Hepatocyte (in vitro differentiated cells): Measurements from ENCODE around the gene ALDH3A1. TPM values are rescaled to one million over a fixed set of nuclear protein-coding genes. Genes with fewer than 3 reads are reported as not detected.

Source experiments
- DNase-seq: peaks from one replicate; pipeline ENCODE4 v3.0.0-alpha.2; 2016; ENCODE audit warnings: low spot score
- H2AFZ ChIP-seq: fragments of 200-600 bp; sonication (generic); 2 replicates; pipeline ENCODE4 v1.6.0; 2016; ENCODE audit warnings: antibody characterized with exemption, mild to moderate bottlenecking
- H3K27ac ChIP-seq: fragments of 200-600 bp; sonication (generic); 2 replicates; pipeline ENCODE4 v1.5.1; 2016; ENCODE audit warnings: mild to moderate bottlenecking
- H3K27me3 ChIP-seq: fragments of 200-600 bp; sonication (generic); 2 replicates; pipeline ENCODE4 v1.6.1; 2016
- H3K36me3 ChIP-seq: fragments of 200-600 bp; sonication (generic); replicated peaks from 2 replicates; pipeline ENCODE4 v1.5.1; 2016; ENCODE audit warnings: low read depth; ENCODE audit not compliant: insufficient read depth
- H3K4me1 ChIP-seq: fragments of 200-600 bp; sonication (generic); 2 replicates; pipeline ENCODE4 v1.5.1; 2016; ENCODE audit warnings: mild to moderate bottlenecking, moderate library complexity; ENCODE audit not compliant: insufficient read depth
- H3K4me2 ChIP-seq: fragments of 200-600 bp; sonication (generic); 2 replicates; pipeline ENCODE4 v1.6.0; 2016
- H3K4me3 ChIP-seq: fragments of 200-600 bp; sonication (generic); 2 replicates; pipeline ENCODE4 v1.5.1; 2016; ENCODE audit warnings: mild to moderate bottlenecking
- H3K79me2 ChIP-seq: fragments of 200-600 bp; sonication (generic); 2 replicates; pipeline ENCODE4 v1.6.0; 2017; ENCODE audit warnings: mild to moderate bottlenecking
- H3K9me2 ChIP-seq: fragments of 200-600 bp; sonication (generic); replicated peaks from 2 replicates; pipeline ENCODE4 v1.6.0; 2017; ENCODE audit warnings: mild to moderate bottlenecking; ENCODE audit not compliant: insufficient read depth
- H3K9me3 ChIP-seq: fragments of 200-600 bp; sonication (generic); 2 replicates; pipeline ENCODE4 v1.5.1; 2016; ENCODE audit warnings: low read depth, mild to moderate bottlenecking
- H4K20me1 ChIP-seq: fragments of 200-600 bp; sonication (generic); 2 replicates; pipeline ENCODE4 v1.6.0; 2016; ENCODE audit warnings: mild to moderate bottlenecking; ENCODE audit not compliant: insufficient read depth, poor library complexity, severe bottlenecking
- EZH2 ChIP-seq: fragments of 200-600 bp; sonication (generic); IDR thresholded peaks from 2 replicates; pipeline ENCODE4 v1.6.1; 2016; ENCODE audit warnings: antibody characterized with exemption, mild to moderate bottlenecking, borderline replicate concordance
- EZH2phosphoT487 ChIP-seq: fragments of 200-600 bp; sonication (generic); IDR thresholded peaks from one replicate; pipeline ENCODE4 v1.6.1; 2018; ENCODE audit warnings: antibody characterized with exemption, mild to moderate bottlenecking, low read depth, moderate library complexity; ENCODE audit not compliant: unreplicated experiment, severe bottlenecking
- WGBS: methylation state at CpG from one replicate; pipeline ENCODE4 v1.1.6; 2016; ENCODE audit warnings: low lambda C conversion rate; ENCODE audit errors: missing lambda C conversion rate; 5-methylcytosine and 5-hydroxymethylcytosine counted together
- polyA plus RNA-seq: library from polyadenylated mRNA; unstranded; fragments of >200 nt; fragmentation: Nextera tagmentation; extraction: Ambion mirVana; gene quantifications from 2 replicates; pipeline ENCODE4 v1.2.1, GENCODE V29; 2016
- total RNA-seq: library from RNA; depleted of rRNA; stranded (reverse); fragments of >200 nt; gene quantifications from 2 replicates; pipeline ENCODE4 v1.2.3, GENCODE V29; 2014
- TF ChIP-seq, protein P1 (sequence below): fragments of 200-600 bp; sonication (generic); IDR thresholded peaks from 2 replicates; pipeline ENCODE4 v1.5.1; 2016; ENCODE audit warnings: antibody characterized with exemption, mild to moderate bottlenecking; ENCODE audit not compliant: poor library complexity

ALDH3A1 gene
- total and polyA plus RNA-seq, 2 experiments from 2014 or later = 0.90 to 1.4 TPM

DNA sequence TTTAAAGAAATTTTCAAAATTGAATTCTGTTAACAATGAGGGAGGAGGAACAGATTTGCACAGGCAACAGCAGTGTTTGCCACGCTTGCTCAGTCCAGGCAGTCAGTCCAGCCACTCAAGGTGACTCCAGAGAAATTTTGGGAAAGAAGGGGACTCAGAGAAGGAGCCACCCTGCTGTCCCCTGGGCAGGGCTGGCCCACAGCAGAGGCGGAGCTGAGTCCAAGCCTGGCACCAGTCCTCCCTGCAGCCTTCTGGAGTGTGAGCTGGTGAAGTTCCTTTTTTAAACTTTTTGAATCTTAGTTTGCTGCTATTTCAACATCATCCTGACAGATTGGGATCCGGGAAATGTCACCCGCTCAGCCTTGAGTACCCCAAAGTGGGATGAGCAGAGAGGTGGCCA, 17.3 kb downstream of the ALDH3A1 start:
- no peak for DNase-seq
- WGBS = 96% methylated on average over 4 of the region's 4 CpGs
- H3K27me3 ChIP-seq = no peaks in the 10 kb centered on the region
- H3K4me2 ChIP-seq = no peak overlapping the region
- no peaks in the 10 kb centered on the region for H3K79me2 ChIP-seq
- no peaks in the 10 kb centered on the region for H4K20me1 ChIP-seq
- TF ChIP-seq, protein P1, sequence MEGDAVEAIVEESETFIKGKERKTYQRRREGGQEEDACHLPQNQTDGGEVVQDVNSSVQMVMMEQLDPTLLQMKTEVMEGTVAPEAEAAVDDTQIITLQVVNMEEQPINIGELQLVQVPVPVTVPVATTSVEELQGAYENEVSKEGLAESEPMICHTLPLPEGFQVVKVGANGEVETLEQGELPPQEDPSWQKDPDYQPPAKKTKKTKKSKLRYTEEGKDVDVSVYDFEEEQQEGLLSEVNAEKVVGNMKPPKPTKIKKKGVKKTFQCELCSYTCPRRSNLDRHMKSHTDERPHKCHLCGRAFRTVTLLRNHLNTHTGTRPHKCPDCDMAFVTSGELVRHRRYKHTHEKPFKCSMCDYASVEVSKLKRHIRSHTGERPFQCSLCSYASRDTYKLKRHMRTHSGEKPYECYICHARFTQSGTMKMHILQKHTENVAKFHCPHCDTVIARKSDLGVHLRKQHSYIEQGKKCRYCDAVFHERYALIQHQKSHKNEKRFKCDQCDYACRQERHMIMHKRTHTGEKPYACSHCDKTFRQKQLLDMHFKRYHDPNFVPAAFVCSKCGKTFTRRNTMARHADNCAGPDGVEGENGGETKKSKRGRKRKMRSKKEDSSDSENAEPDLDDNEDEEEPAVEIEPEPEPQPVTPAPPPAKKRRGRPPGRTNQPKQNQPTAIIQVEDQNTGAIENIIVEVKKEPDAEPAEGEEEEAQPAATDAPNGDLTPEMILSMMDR = no peak
- no peak for TF ChIP-seq EZH2
- TF ChIP-seq EZH2phosphoT487 = no peak
- no peak overlapping the region for H3K4me3 ChIP-seq
- no peaks in the 10 kb centered on the region for H3K36me3 ChIP-seq
- H3K9me3 ChIP-seq = no peaks in the 10 kb centered on the region
- H2AFZ ChIP-seq = no peak overlapping the region
- H3K4me1 ChIP-seq = peaks cover 29% of the 10 kb centered on the region
- H3K9me2 ChIP-seq = no peaks in the 10 kb centered on the region
- no peak overlapping the region for H3K27ac ChIP-seq

DNA sequence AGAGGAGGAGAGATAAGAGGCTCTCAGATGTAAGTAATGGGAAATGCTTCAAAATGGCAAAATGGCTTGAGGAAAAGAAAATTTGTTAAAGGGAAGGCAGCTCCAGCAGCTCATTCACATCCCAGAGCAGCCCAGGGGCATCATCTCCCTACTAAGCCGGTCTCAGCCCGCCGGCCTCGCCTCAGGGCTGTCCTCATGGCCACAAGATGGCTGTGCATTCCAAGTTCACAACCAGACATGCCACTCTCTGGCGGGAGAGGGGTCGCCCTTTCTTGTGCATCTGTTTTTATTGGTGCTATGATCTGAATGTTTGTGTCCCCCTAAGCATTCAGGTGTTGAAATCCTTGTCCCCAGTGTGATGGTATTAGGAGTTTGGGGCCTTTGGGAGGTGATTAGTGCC, 18.2 kb downstream of the ALDH3A1 start:
- H3K79me2 ChIP-seq = no peaks in the 10 kb centered on the region
- TF ChIP-seq EZH2 = no peak

DNA sequence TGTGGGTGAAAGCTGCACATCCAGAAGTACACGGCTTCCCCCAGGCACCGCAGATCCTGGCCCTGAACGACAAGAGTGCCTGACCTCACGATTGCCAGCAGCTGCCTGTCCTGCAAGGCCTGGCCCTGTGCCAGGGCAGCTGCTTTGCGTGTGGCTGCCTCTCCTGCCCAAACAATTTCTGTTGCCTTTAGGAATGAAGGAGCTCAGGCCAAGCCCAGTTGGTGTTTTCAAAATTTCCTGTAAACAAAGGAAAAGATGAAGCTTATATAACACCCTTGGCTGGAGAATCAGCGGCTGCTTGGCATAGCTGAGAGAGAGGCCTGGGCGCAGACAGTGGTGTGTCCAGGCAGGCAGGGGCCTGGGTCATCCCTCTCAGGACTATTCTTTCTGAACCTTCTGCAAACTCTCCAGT, 20.0 kb downstream of the ALDH3A1 start:
- Histone ChIP-seq H3K9me3 (no peaks in the 10 kb centered on the region), H4K20me1 (no peaks in the 10 kb centered on the region), H3K27me3 (no peaks in the 10 kb centered on the region), H3K79me2 (no peaks in the 10 kb centered on the region), H3K27ac (peak overlapping the region; percentile 91), H2AFZ (no peak overlapping the region), H3K36me3 (no peaks in the 10 kb centered on the region), H3K4me2 (no peak overlapping the region), H3K9me2 (no peaks in the 10 kb centered on the region), H3K4me3 (no peak overlapping the region), H3K4me1 (peaks cover 18% of the 10 kb centered on the region)
- WGBS = 44% methylated on average over 7 of the region's 7 CpGs
- TF ChIP-seq EZH2 (no peak), EZH2phosphoT487 (no peak)
- TF ChIP-seq, protein P1 = no peak
- DNase-seq = peak; percentile 81

More for the DNA sequence above, 18.2 kb downstream of the ALDH3A1 start:
- Histone ChIP-seq H4K20me1 (no peaks in the 10 kb centered on the region), H3K27ac (no peak overlapping the region), H3K4me2 (no peak overlapping the region), H3K4me3 (no peak overlapping the region), H3K27me3 (no peaks in the 10 kb centered on the region), H3K4me1 (peaks cover 29% of the 10 kb centered on the region), H3K9me2 (no peaks in the 10 kb centered on the region), H3K9me3 (no peaks in the 10 kb centered on the region), H3K36me3 (no peaks in the 10 kb centered on the region), H2AFZ (no peak overlapping the region)
- no peak for DNase-seq
- 89% methylated on average over 6 of the region's 6 CpGs for WGBS

DNA sequence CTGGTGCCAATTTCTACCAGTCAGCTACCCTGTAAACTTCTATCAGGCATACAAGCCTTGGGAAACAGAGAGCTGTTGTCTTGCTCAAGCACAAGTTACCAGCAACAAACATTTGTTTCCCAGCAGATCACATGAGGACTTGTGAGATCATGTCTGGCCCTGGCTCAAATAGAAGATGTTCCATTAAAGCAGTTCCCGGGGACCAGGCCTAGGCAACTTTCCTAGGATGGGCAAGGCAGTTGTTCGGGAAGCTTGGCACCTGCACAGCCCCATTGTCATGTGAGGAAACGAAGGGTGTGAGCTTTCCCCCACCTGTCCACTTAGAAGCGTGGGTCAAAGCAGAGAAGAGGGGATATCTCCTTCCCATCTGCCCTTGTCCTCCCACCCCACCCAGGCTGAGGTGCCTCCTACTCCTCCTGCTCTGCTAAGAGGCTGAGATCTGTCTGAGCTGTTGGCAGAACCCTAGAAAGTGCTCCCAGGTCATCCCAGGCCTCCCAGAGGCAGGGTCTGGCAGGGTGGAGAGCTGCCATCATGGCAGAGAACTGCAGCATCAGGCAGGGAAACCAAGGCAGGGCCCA, 20.5 kb downstream of the ALDH3A1 start:
- no peaks in the 10 kb centered on the region for H3K9me2 ChIP-seq
- DNase-seq = peak; percentile 74
- no peaks in the 10 kb centered on the region for H3K27me3 ChIP-seq
- peaks cover 18% of the 10 kb centered on the region for H3K4me1 ChIP-seq
- H4K20me1 ChIP-seq = no peaks in the 10 kb centered on the region
- no peak overlapping the region for H2AFZ ChIP-seq
- H3K79me2 ChIP-seq = no peaks in the 10 kb centered on the region
- H3K4me2 ChIP-seq = no peak overlapping the region
- H3K36me3 ChIP-seq = no peaks in the 10 kb centered on the region
- TF ChIP-seq, protein P1 = no peak
- no peak for TF ChIP-seq EZH2phosphoT487
- TF ChIP-seq EZH2 = no peak
- peak overlapping the region; percentile 91 for H3K27ac ChIP-seq
- no peaks in the 10 kb centered on the region for H3K9me3 ChIP-seq
- no peak overlapping the region for H3K4me3 ChIP-seq
- 89% methylated on average over 4 of the region's 4 CpGs for WGBS
